HCT116 (cell line): ENCODE results near the gene RFC1. TPM values are rescaled to one million over a fixed set of nuclear protein-coding genes. Genes with fewer than 3 reads are reported as not detected.

Experiments
- ATAC-seq: fragments of 200-7000 bp; cut with Tn5 transposase; 2 replicates; pipeline ENCODE4 v1.9.1; 2020; ENCODE audit warnings: mild to moderate bottlenecking, moderate library complexity
- BruUV-seq: library from RNA; stranded (reverse); fragments of 400-500 nt; replicated peaks from 2 replicates; lab custom pipeline; 2021; lab: Mats Ljungman, UMichigan
- CTCF ChIA-PET: fragments of 300-600 bp; sonication (Branson Sonifier 250); formaldehyde crosslinking; loops from one replicate; lab custom pipeline; 2021; ENCODE audit warnings: antibody characterized with exemption; lab: Charles Lee
- POLR2A ChIA-PET: fragments of 300-600, 350-600 bp; sonication (Branson Sonifier 250); formaldehyde crosslinking; loops from one replicate; lab custom pipeline; 2021; ENCODE audit warnings: antibody characterized with exemption; lab: Charles Lee
- RAD21 ChIA-PET, 2 experiments: fragments of 300-600 bp; sonication (Branson Sonifier 250); formaldehyde crosslinking; loops; one replicate each; lab custom pipeline; 2023; ENCODE audit warnings: low total read pairs in 2 of 2; ENCODE audit not compliant: uncharacterized antibody in 2 of 2, unreplicated experiment in 2 of 2, low non-redundant PET in 1 of 2; lab: Charles Lee
- DNase-seq: peaks from one replicate; pipeline ENCODE4 v3.0.0-alpha.2; 2010; ENCODE audit warnings: low read depth, low spot score
- H2AFZ ChIP-seq: fragments of 200-600 bp; shearing (Covaris generic), sonication (generic); 2 replicates; pipeline ENCODE4 v1.6.1; 2017; ENCODE audit warnings: low read depth, mixed run types, mixed read lengths, antibody characterized with exemption, low read length; ENCODE audit not compliant: poor library complexity, severe bottlenecking
- H3K27ac ChIP-seq: 2 replicates; pipeline ENCODE4 v1.5.1; 2012; ENCODE audit warnings: low read depth, low read length
- H3K27me3 ChIP-seq: fragments of 200-600 bp; sonication (generic); 2 replicates; pipeline ENCODE4 v1.6.1; 2016; ENCODE audit warnings: mixed run types, low read length, mixed read lengths; ENCODE audit not compliant: insufficient read depth
- H3K36me3 ChIP-seq, 2 experiments: fragments of 200-500 bp in 1 of 2; fragments of 200-600 bp in 1 of 2; sonication (Bioruptor generic) in 1 of 2; sonication (generic) in 1 of 2; 2 replicates each; pipeline versions ENCODE4 v1.5.1 to v1.6.1; 2014 to 2016; ENCODE audit warnings: low read length in 2 of 2, inconsistent platforms in 1 of 2, mixed read lengths in 1 of 2, mixed run types in 1 of 2; ENCODE audit not compliant: insufficient read depth in 2 of 2, control insufficient read depth in 1 of 2
- H3K4me1 ChIP-seq, 2 experiments: fragments of 200-600 bp in 1 of 2; sonication (generic) in 1 of 2; 2 replicates each; pipeline versions ENCODE4 v1.5.1 to v1.6.1; 2012 to 2017; ENCODE audit warnings: low read length in 2 of 2, inconsistent platforms in 1 of 2, mild to moderate bottlenecking in 1 of 2, mixed read lengths in 1 of 2, mixed run types in 1 of 2, moderate library complexity in 1 of 2; ENCODE audit not compliant: insufficient read depth in 2 of 2, control insufficient read depth in 1 of 2
- H3K4me2 ChIP-seq: fragments of 200-600 bp; sonication (generic); 2 replicates; pipeline ENCODE4 v1.6.1; 2017; ENCODE audit warnings: mixed run types, low read length, mixed read lengths
- H3K4me3 ChIP-seq, 2 experiments: fragments of 200-600 bp in 1 of 2; sonication (generic) in 1 of 2; replicated peaks in 1 of 2; 2 replicates each; pipeline ENCODE4 v1.5.1; 2011 to 2016; ENCODE audit warnings: low read length in 2 of 2, control low read depth in 1 of 2, low read depth in 1 of 2, mild to moderate bottlenecking in 1 of 2, mixed read lengths in 1 of 2, mixed run types in 1 of 2
- H3K79me2 ChIP-seq: fragments of 200-600 bp; sonication (generic); 2 replicates; pipeline ENCODE4 v1.6.1; 2017; ENCODE audit warnings: mild to moderate bottlenecking, mixed run types, low read length, moderate library complexity, mixed read lengths; ENCODE audit not compliant: insufficient read depth
- H3K9ac ChIP-seq: fragments of 200-600 bp; sonication (generic); 2 replicates; pipeline ENCODE4 v1.6.1; 2016; ENCODE audit warnings: low read length, mixed read lengths
- H3K9me2 ChIP-seq: fragments of 200-600 bp; sonication (generic), shearing (Covaris generic); 2 replicates; pipeline ENCODE4 v1.6.1; 2017; ENCODE audit warnings: mixed run types, mild to moderate bottlenecking, moderate library complexity; ENCODE audit not compliant: insufficient read depth
- H3K9me3 ChIP-seq, 2 experiments: fragments of 200-500 bp in 1 of 2; fragments of 200-600 bp in 1 of 2; sonication (Bioruptor generic) in 1 of 2; sonication (generic) in 1 of 2; 2 replicates each; pipeline ENCODE4 v1.6.1; 2014 to 2017; ENCODE audit warnings: low read length in 2 of 2, mixed read lengths in 2 of 2, inconsistent platforms in 1 of 2, low read depth in 1 of 2, mild to moderate bottlenecking in 1 of 2, mixed run types in 1 of 2, moderate library complexity in 1 of 2; ENCODE audit not compliant: control insufficient read depth in 1 of 2, insufficient read depth in 1 of 2
- H4K20me1 ChIP-seq: fragments of 200-600 bp; sonication (generic), shearing (Covaris generic); 2 replicates; pipeline ENCODE4 v1.6.1; 2017; ENCODE audit warnings: mixed run types, mild to moderate bottlenecking, moderate library complexity; ENCODE audit not compliant: insufficient read depth
- CBX3 ChIP-seq: IDR thresholded peaks from 2 replicates; pipeline ENCODE4 v1.6.1; 2012; ENCODE audit warnings: low read depth
- CEBPB ChIP-seq: IDR thresholded peaks from 2 replicates; pipeline ENCODE4 v1.6.1; 2012; ENCODE audit warnings: low read depth
- EGR1 ChIP-seq: IDR thresholded peaks from 2 replicates; pipeline ENCODE4 v1.6.1; 2012; ENCODE audit warnings: low read depth
- EZH2phosphoT487 ChIP-seq: fragments of 200-600 bp; IDR thresholded peaks from 2 replicates; pipeline ENCODE4 v1.6.1; 2018; ENCODE audit warnings: antibody characterized with exemption, borderline replicate concordance
- POLR2A ChIP-seq: IDR thresholded peaks from 2 replicates; pipeline ENCODE4 v1.7.0; 2011; ENCODE audit warnings: borderline replicate concordance; ENCODE audit not compliant: insufficient read depth, insufficient read length; ENCODE audit errors: extremely low read depth
- POLR2AphosphoS5 ChIP-seq: IDR thresholded peaks from 2 replicates; pipeline ENCODE4 v1.6.1; 2011; ENCODE audit warnings: mild to moderate bottlenecking, low read depth, low read length, moderate library complexity
- SIN3A ChIP-seq: IDR thresholded peaks from 2 replicates; pipeline ENCODE4 v1.6.1; 2012; ENCODE audit warnings: low read depth
- SP1 ChIP-seq: IDR thresholded peaks from 2 replicates; pipeline ENCODE4 v1.6.1; 2012; ENCODE audit warnings: low read depth
- SRF ChIP-seq: IDR thresholded peaks from 2 replicates; pipeline ENCODE4 v1.6.1; 2012; ENCODE audit warnings: low read depth
- TCF7L2 ChIP-seq: IDR thresholded peaks from 2 replicates; pipeline ENCODE4 v1.7.0; 2011; ENCODE audit warnings: borderline replicate concordance, inconsistent platforms; ENCODE audit not compliant: insufficient read depth, insufficient read length; ENCODE audit errors: extremely low read depth
- YY1 ChIP-seq: IDR thresholded peaks from 2 replicates; pipeline ENCODE4 v1.6.1; 2011; ENCODE audit warnings: low read length, low read depth, moderate library complexity, mild to moderate bottlenecking; ENCODE audit not compliant: insufficient replicate concordance; ENCODE audit errors: extremely low read depth
- ZFX ChIP-seq: fragments of 450-650 bp; IDR thresholded peaks from 2 replicates; pipeline ENCODE4 v1.6.1; 2017
- intact Hi-C: fragments of 100-400 bp; cut with micrococcal nuclease; formaldehyde crosslinking; loops from 2 replicates; pipeline ENCODE4 v1.10.0; 2022
- total RNA-seq: library from RNA; stranded (reverse); gene quantifications from one replicate; pipeline ENCODE4 v1.2.1, GENCODE V29; 2021; ENCODE audit not compliant: unreplicated experiment
- TF ChIP-seq, protein P1 (sequence below), 3 experiments: fragments of 200-600 bp in 1 of 3; sonication (generic) in 1 of 3; IDR thresholded peaks in 2 of 3; conservative IDR thresholded peaks in 1 of 3; 2 replicates each; pipeline ENCODE4 v1.5.1; 2012 to 2017; ENCODE audit warnings: low read depth in 2 of 3, low read length in 2 of 3, antibody characterized with exemption in 1 of 3, borderline replicate concordance in 1 of 3, control low read depth in 1 of 3, mild to moderate bottlenecking in 1 of 3, mixed read lengths in 1 of 3, mixed run types in 1 of 3, moderate library complexity in 1 of 3; ENCODE audit not compliant: insufficient read depth in 1 of 3
- TF ChIP-seq, protein P2 (sequence below): IDR thresholded peaks from 2 replicates; pipeline ENCODE4 v1.6.1; 2012
- TF ChIP-seq, protein P3 (sequence below): IDR thresholded peaks from 2 replicates; pipeline ENCODE4 v1.6.1; 2012; ENCODE audit warnings: low read depth
- TF ChIP-seq, protein P4 (sequence below): IDR thresholded peaks from 2 replicates; pipeline ENCODE4 v1.6.1; 2011; ENCODE audit warnings: mild to moderate bottlenecking, low read length, moderate library complexity; ENCODE audit not compliant: insufficient replicate concordance; ENCODE audit errors: extremely low read depth

Gene RFC1
- total RNA-seq, 1 experiment from 2014 or later = 52.3 TPM

DNA sequence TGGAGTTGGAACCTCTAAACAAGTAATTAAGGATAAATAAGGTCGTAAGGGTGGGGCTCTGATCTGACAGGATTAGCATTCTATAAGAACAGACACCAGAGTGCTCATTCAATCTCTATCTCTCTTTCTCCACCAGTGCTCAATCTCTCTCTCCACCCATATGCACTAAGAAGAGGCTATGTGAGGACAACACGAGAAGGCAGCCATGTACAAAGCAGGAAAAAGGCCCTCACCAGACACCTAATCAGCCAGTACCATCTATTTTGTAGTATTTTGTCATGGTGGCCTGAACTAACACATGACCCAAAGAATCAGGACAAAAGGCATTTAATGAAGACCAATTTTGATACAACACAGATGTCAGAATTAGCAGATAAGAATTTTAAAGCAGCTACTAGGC, 16.8 kb downstream of the RFC1 start (continued):
- TF ChIP-seq, protein P1, sequence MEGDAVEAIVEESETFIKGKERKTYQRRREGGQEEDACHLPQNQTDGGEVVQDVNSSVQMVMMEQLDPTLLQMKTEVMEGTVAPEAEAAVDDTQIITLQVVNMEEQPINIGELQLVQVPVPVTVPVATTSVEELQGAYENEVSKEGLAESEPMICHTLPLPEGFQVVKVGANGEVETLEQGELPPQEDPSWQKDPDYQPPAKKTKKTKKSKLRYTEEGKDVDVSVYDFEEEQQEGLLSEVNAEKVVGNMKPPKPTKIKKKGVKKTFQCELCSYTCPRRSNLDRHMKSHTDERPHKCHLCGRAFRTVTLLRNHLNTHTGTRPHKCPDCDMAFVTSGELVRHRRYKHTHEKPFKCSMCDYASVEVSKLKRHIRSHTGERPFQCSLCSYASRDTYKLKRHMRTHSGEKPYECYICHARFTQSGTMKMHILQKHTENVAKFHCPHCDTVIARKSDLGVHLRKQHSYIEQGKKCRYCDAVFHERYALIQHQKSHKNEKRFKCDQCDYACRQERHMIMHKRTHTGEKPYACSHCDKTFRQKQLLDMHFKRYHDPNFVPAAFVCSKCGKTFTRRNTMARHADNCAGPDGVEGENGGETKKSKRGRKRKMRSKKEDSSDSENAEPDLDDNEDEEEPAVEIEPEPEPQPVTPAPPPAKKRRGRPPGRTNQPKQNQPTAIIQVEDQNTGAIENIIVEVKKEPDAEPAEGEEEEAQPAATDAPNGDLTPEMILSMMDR (IDR thresholded peaks at IDR 0.05 in 2 of 3, conservative IDR thresholded peaks at IDR 0.05 in 1 of 3; ENCODE audit: borderline replicate concordance in 1 of 3, insufficient read depth in 1 of 3, low read depth in 2 of 3, low read length in 2 of 3) = no peak
- TF ChIP-seq ZFX = no peak

DNA sequence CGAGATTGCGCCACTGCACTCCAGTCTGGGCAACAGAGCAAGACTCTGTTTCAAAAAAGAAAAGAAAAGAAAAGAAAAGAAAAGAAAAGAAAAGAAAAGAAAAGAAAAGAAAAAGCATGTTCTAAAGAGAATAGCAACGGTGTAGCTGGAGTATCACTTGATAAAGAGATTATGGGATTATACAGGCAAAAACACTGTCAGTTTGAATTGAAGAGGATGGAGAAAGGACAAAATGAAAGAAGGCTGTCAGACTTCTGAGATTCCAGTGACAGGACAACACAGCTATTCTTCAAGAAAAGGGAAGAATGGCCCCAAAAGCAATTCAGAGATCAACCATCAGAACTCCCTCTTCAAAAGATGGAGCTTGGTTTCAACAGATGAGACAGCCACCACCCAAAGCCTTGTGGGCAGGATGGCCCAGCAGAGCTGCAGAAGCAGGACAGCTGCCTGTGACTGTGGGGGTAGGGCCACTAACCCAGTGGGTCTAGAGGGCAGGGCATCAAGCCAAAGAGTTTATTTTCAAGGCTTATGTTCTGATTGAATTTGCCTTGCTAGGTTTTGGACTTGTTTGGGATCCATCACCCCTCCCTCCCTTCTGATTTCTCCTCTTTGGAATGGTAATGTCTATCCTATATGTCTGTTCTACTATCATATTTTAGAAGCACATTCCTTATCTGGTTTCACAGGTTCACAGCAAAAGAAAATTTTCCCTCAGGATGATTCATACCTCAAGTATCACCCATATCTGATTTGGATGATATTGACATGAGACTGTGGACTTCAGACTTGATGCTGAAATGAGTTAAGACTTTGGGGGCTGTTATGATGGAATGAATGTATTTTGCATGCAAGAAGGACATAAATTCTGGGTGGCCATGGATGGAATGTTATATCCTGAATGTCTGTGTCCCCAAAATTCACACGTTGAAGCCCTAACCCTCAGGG, 17.5 kb downstream of the RFC1 start:
- peaks cover 4% of the 10 kb centered on the region; the same call in 1 of the 2 replicates for H4K20me1 ChIP-seq
- POLR2A ChIA-PET = no interaction called here
- CTCF ChIA-PET = no interaction called here
- no peaks in the 10 kb centered on the region for H3K9me3 ChIP-seq
- peaks cover 90% of the 10 kb centered on the region for H3K79me2 ChIP-seq
- TSS peak; percentile 15 for BruUV-seq
- H3K4me3 ChIP-seq = no peak overlapping the region
- no peak overlapping the region for H2AFZ ChIP-seq
- H3K27ac ChIP-seq = no peak overlapping the region
- peaks cover 0 to 11% of the 10 kb centered on the region in 2 experiments; a peak in 1 of 4 replicates for H3K4me1 ChIP-seq
- H3K27me3 ChIP-seq = no peaks in the 10 kb centered on the region
- intact Hi-C loops = no loop called here
- H3K9ac ChIP-seq = no peak overlapping the region
- RAD21 ChIA-PET = no interaction called here
- ATAC-seq (no peak), DNase-seq (no peak)
- H3K4me2 ChIP-seq = no peak overlapping the region
- no peaks in the 10 kb centered on the region for H3K9me2 ChIP-seq
- H3K36me3 ChIP-seq = peaks cover 4 to 5% of the 10 kb centered on the region in 2 experiments; a peak in 1 of 4 replicates
- TF ChIP-seq, protein P2, sequence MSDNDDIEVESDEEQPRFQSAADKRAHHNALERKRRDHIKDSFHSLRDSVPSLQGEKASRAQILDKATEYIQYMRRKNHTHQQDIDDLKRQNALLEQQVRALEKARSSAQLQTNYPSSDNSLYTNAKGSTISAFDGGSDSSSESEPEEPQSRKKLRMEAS = no peak
- no peak for TF ChIP-seq EZH2phosphoT487
- TF ChIP-seq SRF = no peak
- TF ChIP-seq, protein P3, sequence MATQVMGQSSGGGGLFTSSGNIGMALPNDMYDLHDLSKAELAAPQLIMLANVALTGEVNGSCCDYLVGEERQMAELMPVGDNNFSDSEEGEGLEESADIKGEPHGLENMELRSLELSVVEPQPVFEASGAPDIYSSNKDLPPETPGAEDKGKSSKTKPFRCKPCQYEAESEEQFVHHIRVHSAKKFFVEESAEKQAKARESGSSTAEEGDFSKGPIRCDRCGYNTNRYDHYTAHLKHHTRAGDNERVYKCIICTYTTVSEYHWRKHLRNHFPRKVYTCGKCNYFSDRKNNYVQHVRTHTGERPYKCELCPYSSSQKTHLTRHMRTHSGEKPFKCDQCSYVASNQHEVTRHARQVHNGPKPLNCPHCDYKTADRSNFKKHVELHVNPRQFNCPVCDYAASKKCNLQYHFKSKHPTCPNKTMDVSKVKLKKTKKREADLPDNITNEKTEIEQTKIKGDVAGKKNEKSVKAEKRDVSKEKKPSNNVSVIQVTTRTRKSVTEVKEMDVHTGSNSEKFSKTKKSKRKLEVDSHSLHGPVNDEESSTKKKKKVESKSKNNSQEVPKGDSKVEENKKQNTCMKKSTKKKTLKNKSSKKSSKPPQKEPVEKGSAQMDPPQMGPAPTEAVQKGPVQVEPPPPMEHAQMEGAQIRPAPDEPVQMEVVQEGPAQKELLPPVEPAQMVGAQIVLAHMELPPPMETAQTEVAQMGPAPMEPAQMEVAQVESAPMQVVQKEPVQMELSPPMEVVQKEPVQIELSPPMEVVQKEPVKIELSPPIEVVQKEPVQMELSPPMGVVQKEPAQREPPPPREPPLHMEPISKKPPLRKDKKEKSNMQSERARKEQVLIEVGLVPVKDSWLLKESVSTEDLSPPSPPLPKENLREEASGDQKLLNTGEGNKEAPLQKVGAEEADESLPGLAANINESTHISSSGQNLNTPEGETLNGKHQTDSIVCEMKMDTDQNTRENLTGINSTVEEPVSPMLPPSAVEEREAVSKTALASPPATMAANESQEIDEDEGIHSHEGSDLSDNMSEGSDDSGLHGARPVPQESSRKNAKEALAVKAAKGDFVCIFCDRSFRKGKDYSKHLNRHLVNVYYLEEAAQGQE = no peak
- no peak for TF ChIP-seq SP1
- TF ChIP-seq TCF7L2 = no peak
- TF ChIP-seq CBX3 = no peak
- TF ChIP-seq CEBPB = no peak
- TF ChIP-seq ZFX = no peak
- no peak for TF ChIP-seq SIN3A
- TF ChIP-seq POLR2AphosphoS5 = no peak
- TF ChIP-seq YY1 = no peak
- TF ChIP-seq, protein P4, sequence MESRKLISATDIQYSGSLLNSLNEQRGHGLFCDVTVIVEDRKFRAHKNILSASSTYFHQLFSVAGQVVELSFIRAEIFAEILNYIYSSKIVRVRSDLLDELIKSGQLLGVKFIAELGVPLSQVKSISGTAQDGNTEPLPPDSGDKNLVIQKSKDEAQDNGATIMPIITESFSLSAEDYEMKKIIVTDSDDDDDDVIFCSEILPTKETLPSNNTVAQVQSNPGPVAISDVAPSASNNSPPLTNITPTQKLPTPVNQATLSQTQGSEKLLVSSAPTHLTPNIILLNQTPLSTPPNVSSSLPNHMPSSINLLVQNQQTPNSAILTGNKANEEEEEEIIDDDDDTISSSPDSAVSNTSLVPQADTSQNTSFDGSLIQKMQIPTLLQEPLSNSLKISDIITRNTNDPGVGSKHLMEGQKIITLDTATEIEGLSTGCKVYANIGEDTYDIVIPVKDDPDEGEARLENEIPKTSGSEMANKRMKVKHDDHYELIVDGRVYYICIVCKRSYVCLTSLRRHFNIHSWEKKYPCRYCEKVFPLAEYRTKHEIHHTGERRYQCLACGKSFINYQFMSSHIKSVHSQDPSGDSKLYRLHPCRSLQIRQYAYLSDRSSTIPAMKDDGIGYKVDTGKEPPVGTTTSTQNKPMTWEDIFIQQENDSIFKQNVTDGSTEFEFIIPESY = no peak
- TF ChIP-seq POLR2A = no peak
- no peak for TF ChIP-seq EGR1
